GM18517 (cell line): ENCODE results near the gene MSRB2.
"Not testable (repeated sequence)": the region's sequence is repeated elsewhere in the genome, so short reads cannot be mapped to it uniquely, and the experiment has no call there.

Source experiments
- ATAC-seq: cut with Tn5 transposase; IDR thresholded peaks from one replicate; pipeline ENCODE4 v1.9.1; 2021; ENCODE audit warnings: mild to moderate bottlenecking, moderate library complexity; ENCODE audit not compliant: unreplicated experiment

Gene MSRB2

GRCh38 chr10:23095404-23095965, at the start of gene MSRB2:
TSS of gene MSRB2 (plus strand) at chr10:23095579. CDS start at chr10:23095609, 30 bp downstream.
- ATAC-seq, result peak; percentile 78

GRCh38 chr10:23046027-23046426, 49.4 kb upstream of the MSRB2 start:
- ATAC-seq, result no peak

- no peak for ATAC-seq
These were observed 48.0 kb upstream of the MSRB2 start for GRCh38 chr10:23047201-23048050.

GRCh38 chr10:23048191-23048590, 47.2 kb upstream of the MSRB2 start:
- no peak for ATAC-seq

- ATAC-seq, result no peak
These were observed 44.1 kb upstream of the MSRB2 start for GRCh38 chr10:23051278-23051677.

GRCh38 chr10:23051855-23052331, 43.5 kb upstream of the MSRB2 start:
- ATAC-seq, result no peak

- ATAC-seq, result no peak
These were observed 42.3 kb upstream of the MSRB2 start for GRCh38 chr10:23053036-23053435.

GRCh38 chr10:23055424-23056185, 39.8 kb upstream of the MSRB2 start:
- ATAC-seq, result no peak

GRCh38 chr10:23056186-23056579, 39.2 kb upstream of the MSRB2 start:
- no peak for ATAC-seq

- no peak for ATAC-seq
These were observed 37.0 kb upstream of the MSRB2 start for GRCh38 chr10:23058366-23058765.

- ATAC-seq, result no peak
These were observed 34.5 kb upstream of the MSRB2 start for GRCh38 chr10:23060918-23061317.

GRCh38 chr10:23063045-23063972, 32.1 kb upstream of the MSRB2 start:
- no peak for ATAC-seq

- no peak for ATAC-seq
These were observed 31.2 kb upstream of the MSRB2 start for GRCh38 chr10:23063973-23064812.

GRCh38 chr10:23064813-23065114, 30.6 kb upstream of the MSRB2 start:
- not testable (repeated sequence) for ATAC-seq

GRCh38 chr10:23065181-23065948, 30.0 kb upstream of the MSRB2 start:
- ATAC-seq, result no peak

- no peak for ATAC-seq
These were observed 28.0 kb upstream of the MSRB2 start for GRCh38 chr10:23067337-23067736.

- ATAC-seq, result no peak
These were observed 27.2 kb upstream of the MSRB2 start for GRCh38 chr10:23067939-23068775.
